Prostate gland (tissue), 2 donors: Measurements from ENCODE around the gene MCF2L2.

Experiments
- CTCF ChIP-seq, 4 experiments: fragments of 200-600 bp in 2 of 4; fragments of 450-650 bp in 2 of 4; sonication (generic) in 2 of 4; IDR thresholded peaks; 1 replicate in 3 of 4; 2 replicates in 1 of 4; pipeline ENCODE4 v1.5.1; 2016 to 2019; ENCODE audit warnings: antibody characterized with exemption in 4 of 4, mild to moderate bottlenecking in 2 of 4, moderate library complexity in 2 of 4
- POLR2A ChIP-seq: fragments of 450-650 bp; IDR thresholded peaks from one replicate; pipeline ENCODE4 v1.6.1; 2016; ENCODE audit warnings: antibody characterized with exemption, mild to moderate bottlenecking

- TF ChIP-seq CTCF (IDR thresholded peaks at IDR 0.05) (no peak), POLR2A (no peak)
These were observed 138.2 kb downstream of the MCF2L2 start for GRCh38 chr3:183290216-183290615.
